Jurkat, Clone E6-1 (cell line): ENCODE data around the gene BTBD9.

Experiments
- DNase-seq: peaks from one replicate; pipeline ENCODE4 v3.0.0-alpha.2; 2011; ENCODE audit warnings: low read depth, low spot score
- H3K4me3 ChIP-seq: 2 replicates; pipeline ENCODE4 v1.5.1; 2011; ENCODE audit warnings: mild to moderate bottlenecking, low read length, control low read depth, moderate library complexity

The BTBD9 gene

GRCh38 chr6:38476141-38476540, 163.6 kb downstream of the BTBD9 start:
- no peak for DNase-seq
- H3K4me3 ChIP-seq = no peak overlapping the region

GRCh38 chr6:38470548-38470947, 169.2 kb downstream of the BTBD9 start:
- no peak for DNase-seq
- no peak overlapping the region for H3K4me3 ChIP-seq

- no peak overlapping the region for H3K4me3 ChIP-seq
- DNase-seq = no peak
These were observed 172.2 kb downstream of the BTBD9 start for GRCh38 chr6:38467566-38467965.

- DNase-seq = no peak
- H3K4me3 ChIP-seq = no peak overlapping the region
These were observed 179.5 kb downstream of the BTBD9 start for GRCh38 chr6:38460186-38460585.

- no peak overlapping the region for H3K4me3 ChIP-seq
- no peak for DNase-seq
These were observed 180.4 kb downstream of the BTBD9 start for GRCh38 chr6:38459291-38459690.

- no peak overlapping the region for H3K4me3 ChIP-seq
- DNase-seq = no peak
These were observed 185.9 kb downstream of the BTBD9 start for GRCh38 chr6:38453861-38454260.

GRCh38 chr6:38452816-38453660, 186.7 kb downstream of the BTBD9 start:
- no peak for DNase-seq
- no peak overlapping the region for H3K4me3 ChIP-seq

- no peak for DNase-seq
- no peak overlapping the region for H3K4me3 ChIP-seq
These were observed 189.0 kb downstream of the BTBD9 start for GRCh38 chr6:38450717-38451116.

GRCh38 chr6:38445925-38446324, 193.8 kb downstream of the BTBD9 start:
- no peak for DNase-seq
- H3K4me3 ChIP-seq = no peak overlapping the region

GRCh38 chr6:38445336-38445735, 194.4 kb downstream of the BTBD9 start:
- H3K4me3 ChIP-seq = no peak overlapping the region
- DNase-seq = no peak

GRCh38 chr6:38443352-38444144, 196.2 kb downstream of the BTBD9 start:
- peak; percentile 12 for DNase-seq
- H3K4me3 ChIP-seq = no peak overlapping the region

- no peak for DNase-seq
- no peak overlapping the region for H3K4me3 ChIP-seq
These were observed 201.6 kb downstream of the BTBD9 start for GRCh38 chr6:38438097-38438496.

- no peak overlapping the region for H3K4me3 ChIP-seq
- no peak for DNase-seq
These were observed 202.8 kb downstream of the BTBD9 start for GRCh38 chr6:38436726-38437465.

- no peak for DNase-seq
- H3K4me3 ChIP-seq = no peak overlapping the region
These were observed 204.4 kb downstream of the BTBD9 start for GRCh38 chr6:38435330-38435729.

GRCh38 chr6:38434051-38434450, 205.7 kb downstream of the BTBD9 start:
- no peak overlapping the region for H3K4me3 ChIP-seq
- no peak for DNase-seq

GRCh38 chr6:38432479-38432878, 207.2 kb downstream of the BTBD9 start:
- no peak for DNase-seq
- no peak overlapping the region for H3K4me3 ChIP-seq

- H3K4me3 ChIP-seq = no peak overlapping the region
These were observed 207.7 kb downstream of the BTBD9 start for GRCh38 chr6:38432079-38432478.

GRCh38 chr6:38429546-38429945, 210.2 kb downstream of the BTBD9 start:
- DNase-seq = no peak
- no peak overlapping the region for H3K4me3 ChIP-seq

More at GRCh38 chr6:38432079-38432478, 207.7 kb downstream of the BTBD9 start:
- no peak for DNase-seq

- no peak overlapping the region for H3K4me3 ChIP-seq
- DNase-seq = no peak
These were observed 212.1 kb downstream of the BTBD9 start for GRCh38 chr6:38427492-38428210.
